Trophoblast cell (in vitro differentiated cells and primary cell): ENCODE results near the gene MX2.

Experiments used
- DNase-seq, 2 donors: peaks; one replicate each; pipeline ENCODE4 v3.0.0-alpha.2; 2016
- H2AFZ ChIP-seq: 2 replicates; pipeline ENCODE4 v1.6.1; 2013; ENCODE audit warnings: low read length, moderate library complexity, mild to moderate bottlenecking; ENCODE audit not compliant: insufficient read depth, poor library complexity
- H2AK5ac ChIP-seq: 2 replicates; pipeline ENCODE4 v1.6.1; 2013; ENCODE audit warnings: mild to moderate bottlenecking, low read length
- H2BK120ac ChIP-seq: 2 replicates; pipeline ENCODE4 v1.6.1; 2013; ENCODE audit warnings: low read length, mild to moderate bottlenecking, moderate library complexity; ENCODE audit not compliant: insufficient read depth, poor library complexity
- H2BK12ac ChIP-seq: 2 replicates; pipeline ENCODE4 v1.6.1; 2013; ENCODE audit warnings: mild to moderate bottlenecking, low read length, moderate library complexity
- H2BK5ac ChIP-seq: 2 replicates; pipeline ENCODE4 v1.6.1; 2013; ENCODE audit warnings: low read length, low read depth, moderate library complexity, mild to moderate bottlenecking; ENCODE audit not compliant: poor library complexity
- H3K14ac ChIP-seq: 2 replicates; pipeline ENCODE4 v1.6.1; 2013; ENCODE audit warnings: mild to moderate bottlenecking, low read length
- H3K18ac ChIP-seq: 2 replicates; pipeline ENCODE4 v1.6.1; 2013; ENCODE audit warnings: mild to moderate bottlenecking, low read length
- H3K23ac ChIP-seq: 2 replicates; pipeline ENCODE4 v1.6.1; 2013; ENCODE audit warnings: low read length
- H3K27ac ChIP-seq: 2 replicates; pipeline ENCODE4 v1.5.1; 2013; ENCODE audit warnings: low read depth, mild to moderate bottlenecking, inconsistent platforms, low read length, moderate library complexity
- H3K27me3 ChIP-seq: 2 replicates; pipeline ENCODE4 v1.6.1; 2013; ENCODE audit warnings: inconsistent platforms, mild to moderate bottlenecking, low read length, moderate library complexity; ENCODE audit not compliant: insufficient read depth
- H3K36me3 ChIP-seq, 2 experiments: 1 replicate in 1 of 2; 2 replicates in 1 of 2; pipeline ENCODE4 v1.6.1; 2013; ENCODE audit warnings: low read length in 2 of 2, mild to moderate bottlenecking in 2 of 2, moderate library complexity in 1 of 2; ENCODE audit not compliant: insufficient read depth in 2 of 2, control insufficient read depth in 1 of 2
- H3K4ac ChIP-seq: 2 replicates; pipeline ENCODE4 v1.6.1; 2013; ENCODE audit warnings: low read depth, mild to moderate bottlenecking, low read length, moderate library complexity
- H3K4me1 ChIP-seq, 2 experiments: 1 replicate in 1 of 2; 2 replicates in 1 of 2; pipeline ENCODE4 v1.6.1; 2013; ENCODE audit warnings: low read length in 2 of 2, mild to moderate bottlenecking in 2 of 2, moderate library complexity in 1 of 2; ENCODE audit not compliant: insufficient read depth in 2 of 2, control insufficient read depth in 1 of 2
- H3K4me2 ChIP-seq: 2 replicates; pipeline ENCODE4 v1.6.1; 2013; ENCODE audit warnings: inconsistent platforms, mild to moderate bottlenecking, low read length, moderate library complexity
- H3K4me3 ChIP-seq: 2 replicates; pipeline ENCODE4 v1.5.1; 2013; ENCODE audit warnings: mild to moderate bottlenecking, low read depth, low read length, inconsistent platforms
- H3K79me1 ChIP-seq: one replicate; pipeline ENCODE4 v1.6.1; 2013; ENCODE audit warnings: low read length
- H3K79me2 ChIP-seq: 2 replicates; pipeline ENCODE4 v1.6.1; 2013; ENCODE audit warnings: low read length, mild to moderate bottlenecking; ENCODE audit not compliant: control insufficient read depth, insufficient read depth, poor library complexity
- H3K9ac ChIP-seq: 2 replicates; pipeline ENCODE4 v1.6.1; 2013; ENCODE audit warnings: mild to moderate bottlenecking, low read length
- H3K9me3 ChIP-seq: 2 replicates; pipeline ENCODE4 v1.6.1; 2013; ENCODE audit warnings: low read depth, mild to moderate bottlenecking, control low read depth, inconsistent platforms, low read length; ENCODE audit not compliant: insufficient read depth
- H4K12ac ChIP-seq: 2 replicates; pipeline ENCODE4 v1.6.1; 2013; ENCODE audit warnings: low read depth, mild to moderate bottlenecking, low read length, moderate library complexity
- H4K8ac ChIP-seq: 2 replicates; pipeline ENCODE4 v1.6.1; 2013; ENCODE audit warnings: low read depth, mild to moderate bottlenecking, low read length, moderate library complexity
- H4K91ac ChIP-seq: one replicate; pipeline ENCODE4 v1.6.1; 2013; ENCODE audit warnings: low read depth, mild to moderate bottlenecking, low read length, moderate library complexity
- WGBS: extraction: QIAGEN DNeasy Blood & Tissue Kit; methylation state at CpG from one replicate; pipeline ENCODE4 v1.1.7; 2013; ENCODE audit warnings: missing lambda C conversion rate; ENCODE audit not compliant: insufficient read length, insufficient coverage; ENCODE audit errors: extremely low coverage; 5-methylcytosine and 5-hydroxymethylcytosine counted together

The MX2 gene

GRCh38 chr21:41325138-41325912 is 36.5 kb upstream of the MX2 start:
- no peaks in the 10 kb centered on the region for H3K79me1 ChIP-seq
- H3K4me1 ChIP-seq: no peaks in the 10 kb centered on the region
- H3K4me3 ChIP-seq: no peak overlapping the region
- no peak overlapping the region for H2BK12ac ChIP-seq
- no peak overlapping the region for H3K18ac ChIP-seq
- no peaks in the 10 kb centered on the region for H3K79me2 ChIP-seq
- no peak overlapping the region for H2BK5ac ChIP-seq
- no peak overlapping the region for H3K4me2 ChIP-seq
- H2AK5ac ChIP-seq: no peak overlapping the region
- H3K9me3 ChIP-seq: no peaks in the 10 kb centered on the region
- H4K8ac ChIP-seq: no peak overlapping the region
- no peak overlapping the region for H3K14ac ChIP-seq
- H3K4ac ChIP-seq: no peak overlapping the region
- no peak overlapping the region for H2BK120ac ChIP-seq
- no peak for DNase-seq
- H4K12ac ChIP-seq: no peak overlapping the region
- no peaks in the 10 kb centered on the region for H3K36me3 ChIP-seq
- H3K27me3 ChIP-seq: no peaks in the 10 kb centered on the region
- no peak overlapping the region for H4K91ac ChIP-seq
- no peak overlapping the region for H3K27ac ChIP-seq
- no CpG with 5 or more reads among the region's 7 CpGs for WGBS
- H3K9ac ChIP-seq: no peak overlapping the region
- H2AFZ ChIP-seq: no peak overlapping the region
- H3K23ac ChIP-seq: no peak overlapping the region

GRCh38 chr21:41326414-41327080 is 35.3 kb upstream of the MX2 start:
- Histone ChIP-seq H2AK5ac (no peak overlapping the region), H3K27ac (no peak overlapping the region), H3K14ac (no peak overlapping the region), H4K12ac (no peak overlapping the region), H4K91ac (no peak overlapping the region), H3K23ac (no peak overlapping the region), H3K4me1 (no peaks in the 10 kb centered on the region), H2BK12ac (no peak overlapping the region), H3K27me3 (no peaks in the 10 kb centered on the region), H2BK120ac (no peak overlapping the region), H3K79me2 (no peaks in the 10 kb centered on the region), H3K9ac (no peak overlapping the region), H2BK5ac (no peak overlapping the region), H3K9me3 (no peaks in the 10 kb centered on the region), H3K18ac (no peak overlapping the region), H2AFZ (no peak overlapping the region), H3K79me1 (no peaks in the 10 kb centered on the region), H3K36me3 (no peaks in the 10 kb centered on the region), H3K4me3 (no peak overlapping the region), H4K8ac (no peak overlapping the region), H3K4me2 (no peak overlapping the region), H3K4ac (no peak overlapping the region)
- no peak for DNase-seq
- no CpG with 5 or more reads among the region's 13 CpGs for WGBS

- Histone ChIP-seq H3K4ac (no peak overlapping the region), H3K9me3 (no peaks in the 10 kb centered on the region), H3K79me1 (no peaks in the 10 kb centered on the region), H3K4me1 (no peaks in the 10 kb centered on the region), H2AFZ (no peak overlapping the region), H3K27ac (no peak overlapping the region), H3K79me2 (no peaks in the 10 kb centered on the region), H2BK120ac (no peak overlapping the region), H3K9ac (no peak overlapping the region), H3K23ac (no peak overlapping the region), H4K8ac (no peak overlapping the region), H3K27me3 (no peaks in the 10 kb centered on the region), H3K18ac (no peak overlapping the region), H4K91ac (no peak overlapping the region), H3K36me3 (no peaks in the 10 kb centered on the region), H2AK5ac (no peak overlapping the region), H2BK12ac (no peak overlapping the region), H3K4me3 (no peak overlapping the region), H3K4me2 (no peak overlapping the region), H2BK5ac (no peak overlapping the region), H3K14ac (no peak overlapping the region), H4K12ac (no peak overlapping the region)
- DNase-seq: no peak
- no CpG with 5 or more reads among the region's 8 CpGs for WGBS
Measured at GRCh38 chr21:41327753-41328152, 34.1 kb upstream of the MX2 start.

GRCh38 chr21:41328660-41329607 is 32.9 kb upstream of the MX2 start:
- Histone ChIP-seq H4K91ac (no peak overlapping the region), H4K8ac (no peak overlapping the region), H3K4me3 (no peak overlapping the region), H3K27ac (no peak overlapping the region), H2BK120ac (no peak overlapping the region), H2BK12ac (no peak overlapping the region), H3K9me3 (no peaks in the 10 kb centered on the region), H3K18ac (no peak overlapping the region), H3K23ac (no peak overlapping the region), H4K12ac (no peak overlapping the region), H2AFZ (no peak overlapping the region), H3K4me2 (no peak overlapping the region), H3K79me2 (no peaks in the 10 kb centered on the region), H3K79me1 (no peaks in the 10 kb centered on the region), H3K4me1 (no peaks in the 10 kb centered on the region), H3K36me3 (no peaks in the 10 kb centered on the region), H3K9ac (no peak overlapping the region), H2BK5ac (no peak overlapping the region), H3K4ac (no peak overlapping the region), H3K14ac (no peak overlapping the region), H2AK5ac (no peak overlapping the region), H3K27me3 (no peaks in the 10 kb centered on the region)
- no CpG with 5 or more reads among the region's 16 CpGs for WGBS
- no peak for DNase-seq
